ENCODE measurements around the gene FUZ.

Gene FUZ

GRCh38 chr19:49818649-49819370 lies 5.7 kb upstream of the FUZ start:
- no peak for FAIRE-seq
- TF ChIP-seq CTCF (IDR thresholded peaks at IDR 0.05; ENCODE audit: insufficient read depth, missing control alignments): no peak
- DNase-seq (ENCODE audit: insufficient read length, low spot score): no peak

GRCh38 chr19:49817964-49818648 lies 5.0 kb upstream of the FUZ start, which contains the start of gene MED25:
TSS of gene MED25 (plus strand) at chr19:49818289. CDS start at chr19:49818342, 53 bp downstream.
- DNase-seq (ENCODE audit: insufficient read length, low spot score) (peak; percentile 71), FAIRE-seq (no peak)
- no peak for TF ChIP-seq CTCF (IDR thresholded peaks at IDR 0.05; ENCODE audit: insufficient read depth, missing control alignments)

- no peak for TF ChIP-seq CTCF (IDR thresholded peaks at IDR 0.05; ENCODE audit: insufficient read depth, missing control alignments)
- DNase-seq (ENCODE audit: insufficient read length, low spot score) (no peak), FAIRE-seq (no peak)
Observed at GRCh38 chr19:49816590-49816989, 3.5 kb upstream of the FUZ start.

GRCh38 chr19:49814010-49814409 lies 918 bp upstream of the FUZ start:
- DNase-seq (ENCODE audit: insufficient read length, low spot score) (no peak), FAIRE-seq (no peak)
- no peak for TF ChIP-seq CTCF (IDR thresholded peaks at IDR 0.05; ENCODE audit: insufficient read depth, missing control alignments)

GRCh38 chr19:49812452-49812996 lies 568 bp downstream of the FUZ start:
- no peak for FAIRE-seq
- DNase-seq (ENCODE audit: insufficient read length, low spot score): no peak
- no peak for TF ChIP-seq CTCF (IDR thresholded peaks at IDR 0.05; ENCODE audit: insufficient read depth, missing control alignments)

- no peak for TF ChIP-seq CTCF (IDR thresholded peaks at IDR 0.05; ENCODE audit: insufficient read depth, missing control alignments)
- FAIRE-seq: no peak
Observed at GRCh38 chr19:49811328-49811727, 1.8 kb downstream of the FUZ start.

More at GRCh38 chr19:49811328-49811727, 1.8 kb downstream of the FUZ start:
- no peak for DNase-seq (ENCODE audit: insufficient read length, low spot score)

Data from D721Med (cell line).